NCI-H345 treated with DMSO at 0.1 percent for 48 hours (cell line): ENCODE measurements around the gene LGALS14.
"Not testable (repeated sequence)": the region's sequence is repeated elsewhere in the genome, so short reads cannot be mapped to it uniquely, and the experiment has no call there.

Experiments used
- DNase-seq: peaks from one replicate; lab custom pipeline; 2025; ENCODE audit not compliant: unreplicated experiment; lab: John Stamatoyannopoulos, UW

LGALS14 gene

DNA sequence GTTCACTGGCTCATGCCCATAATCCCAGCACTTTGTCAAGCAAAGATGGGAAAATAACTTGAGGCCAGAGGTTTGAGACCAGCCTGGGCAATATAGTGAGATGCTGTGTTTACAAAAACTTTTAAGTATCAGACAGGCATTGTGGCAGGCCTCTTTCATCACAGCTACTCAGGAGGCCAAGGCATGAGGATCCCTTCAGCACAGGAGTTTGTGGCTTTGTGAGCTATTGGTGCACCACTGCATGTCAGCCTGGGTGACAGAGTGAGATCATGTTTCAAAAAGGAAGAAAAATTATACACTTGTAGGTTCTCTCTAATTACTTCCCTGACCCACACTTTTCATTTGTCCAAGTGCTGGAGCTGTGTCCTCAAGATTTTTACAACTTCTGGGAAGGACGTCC, 11.5 kb upstream of the LGALS14 start:
- no peak for DNase-seq

DNA sequence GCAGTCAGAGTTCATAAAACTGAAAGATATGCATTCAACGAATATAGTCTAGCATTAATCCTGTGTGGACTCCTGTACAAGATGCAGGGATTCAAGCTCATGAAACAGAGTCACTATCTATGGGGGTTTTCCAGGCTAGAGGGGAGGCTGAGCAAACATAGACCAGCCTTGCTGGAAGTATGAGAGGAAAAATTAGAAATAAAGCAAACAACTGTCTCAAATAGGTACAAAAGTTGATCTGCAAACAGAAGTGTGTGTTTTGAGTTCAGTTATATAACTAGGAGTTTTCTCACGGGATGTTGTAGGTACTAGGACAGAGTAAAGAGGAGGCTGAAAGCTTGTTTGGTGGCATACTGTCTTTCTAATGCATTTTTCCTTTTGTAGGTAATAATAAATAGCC, 8.5 kb upstream of the LGALS14 start:
- DNase-seq = no peak

GRCh38 chr19:39696387-39696786, 7.9 kb upstream of the LGALS14 start:
- no peak for DNase-seq

DNA sequence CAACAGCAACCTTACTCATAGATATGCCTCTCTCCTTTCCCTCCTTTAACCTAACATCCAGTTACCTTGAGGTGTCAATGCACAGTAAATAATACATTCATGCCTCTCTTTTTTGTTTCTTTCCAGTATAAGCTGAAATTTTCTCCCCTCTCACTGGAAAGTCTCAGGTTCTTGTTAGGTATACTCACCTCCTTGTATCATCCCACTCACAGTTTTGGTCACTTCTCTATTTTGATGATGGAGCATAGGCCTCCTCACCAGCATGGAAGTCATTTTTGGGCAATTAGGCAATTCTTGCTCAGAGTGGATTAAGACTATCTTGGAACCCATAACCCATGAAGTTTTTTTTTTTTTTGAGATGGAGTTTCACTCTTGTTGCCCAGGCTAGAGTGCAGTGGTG, 5.7 kb upstream of the LGALS14 start:
- DNase-seq = no peak

GRCh38 chr19:39701291-39701690, 3.0 kb upstream of the LGALS14 start:
- DNase-seq = no peak

DNA sequence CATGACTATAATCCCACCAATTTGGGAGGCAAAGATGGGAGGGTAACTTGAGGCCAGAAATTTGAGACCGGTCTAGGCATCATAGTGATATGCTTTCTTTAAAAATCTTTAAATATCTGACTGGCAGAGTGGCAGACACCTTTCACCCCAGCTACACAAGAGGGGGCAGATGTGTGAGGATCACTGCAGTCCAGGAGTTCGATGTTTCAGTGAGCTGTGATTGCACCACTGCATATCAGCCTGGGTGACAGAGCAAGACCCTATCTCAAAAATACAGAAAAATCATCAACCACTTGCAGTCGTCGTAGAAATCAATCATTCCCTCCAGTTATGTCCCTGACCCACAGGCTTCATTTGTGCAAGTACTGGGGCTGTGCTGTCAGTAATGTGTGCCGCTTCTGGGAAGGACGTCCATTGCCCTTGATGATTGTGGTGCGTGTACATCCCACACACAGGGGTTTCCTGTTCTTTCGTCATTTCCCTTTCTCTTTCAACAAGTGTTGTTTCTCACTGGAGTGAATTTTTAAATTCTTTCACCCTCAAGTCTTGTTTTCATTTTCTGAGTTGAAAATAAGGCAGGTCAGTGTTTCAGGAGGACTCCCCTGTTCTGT, 1.4 kb downstream of the LGALS14 start:
- DNase-seq = no peak

DNA sequence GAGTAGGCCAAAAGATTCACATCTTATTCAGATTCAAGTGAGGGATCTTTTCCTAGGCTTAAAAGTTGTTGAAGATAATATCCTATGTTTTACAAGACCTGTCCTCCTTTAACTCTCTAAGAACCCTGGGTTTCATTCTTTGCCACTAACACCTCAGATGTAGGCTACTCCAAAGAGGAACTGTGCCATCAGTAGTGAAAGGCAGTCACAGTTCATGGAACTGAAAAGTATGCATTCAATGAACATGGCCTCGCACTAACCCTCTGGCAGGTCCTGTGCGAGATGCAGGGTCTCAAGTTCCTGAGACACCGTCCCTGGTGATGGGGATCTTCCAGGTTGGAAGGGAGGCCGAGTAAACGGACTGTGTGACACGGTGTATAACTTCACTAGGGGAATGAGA, 4.3 kb downstream of the LGALS14 start:
- no peak for DNase-seq

DNA sequence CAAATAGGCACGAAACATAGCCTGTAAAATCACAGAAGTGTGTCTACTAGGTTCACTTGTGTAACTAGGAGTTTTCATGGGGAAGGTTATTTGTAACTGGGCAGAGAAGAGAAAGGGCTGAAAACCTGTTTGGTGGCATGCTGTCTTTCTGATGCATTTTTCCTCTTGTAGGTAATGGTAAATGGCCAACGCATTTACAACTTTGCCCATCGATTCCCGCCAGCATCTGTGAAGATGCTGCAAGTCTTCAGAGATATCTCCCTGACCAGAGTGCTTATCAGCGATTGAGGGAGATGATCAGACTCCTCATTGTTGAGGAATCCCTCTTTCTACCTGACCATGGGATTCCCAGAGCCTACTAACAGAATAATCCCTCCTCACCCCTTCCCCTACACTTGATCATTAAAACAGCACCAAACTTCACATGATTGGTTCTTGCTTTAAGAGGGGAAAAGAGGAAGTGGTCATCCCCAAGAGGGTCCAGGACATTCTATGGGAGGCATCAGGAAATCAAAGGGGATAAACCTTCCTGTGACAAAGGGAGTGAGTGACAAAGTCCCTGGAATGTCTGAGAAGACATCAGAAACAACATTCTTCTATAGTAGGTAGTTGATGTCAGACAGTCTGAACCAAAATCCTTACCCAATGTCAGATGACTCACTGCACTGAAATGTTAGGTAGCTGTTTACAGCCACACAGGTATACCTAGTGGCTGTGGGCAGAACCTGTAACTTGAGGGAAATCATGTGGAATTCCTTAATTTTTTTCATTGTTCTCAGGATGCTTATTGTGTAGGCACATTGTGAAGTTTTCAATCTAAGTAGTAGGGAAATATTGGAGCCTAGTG, 5.0 kb downstream of the LGALS14 start:
- no peak for DNase-seq

DNA sequence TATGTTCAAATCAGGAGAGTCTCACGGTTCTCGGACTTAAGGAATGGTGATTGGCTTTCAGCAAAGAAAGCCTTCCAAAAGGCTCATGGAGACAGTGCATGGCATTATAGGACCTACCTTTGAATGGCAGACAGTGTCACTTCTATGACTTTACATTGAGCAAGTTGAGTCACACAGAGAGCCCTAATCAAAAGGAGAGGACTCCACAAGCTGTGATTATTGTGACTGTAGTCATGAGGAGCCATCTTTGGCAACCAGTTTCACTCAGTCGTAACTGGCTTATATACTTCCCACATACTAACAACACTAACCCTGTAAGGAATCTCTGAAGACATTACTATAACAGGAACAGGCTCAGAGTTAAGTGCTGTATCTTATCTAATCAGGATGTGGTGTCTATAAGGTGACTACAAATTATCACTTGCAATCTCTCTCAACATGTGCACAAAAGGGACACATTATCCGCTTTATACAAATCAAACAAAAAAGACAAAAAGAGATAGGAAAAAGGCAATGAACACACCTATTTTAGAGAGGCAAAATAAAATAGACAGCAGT, 6.1 kb downstream of the LGALS14 start:
- no peak for DNase-seq

- DNase-seq = not testable (repeated sequence)
These were observed 15.9 kb downstream of the LGALS14 start for GRCh38 chr19:39720144-39720543.

- DNase-seq = no peak
These were observed 21.7 kb downstream of the LGALS14 start for GRCh38 chr19:39725995-39726394.

GRCh38 chr19:39727070-39727800, 23.0 kb downstream of the LGALS14 start:
- no peak for DNase-seq

- DNase-seq = no peak
These were observed 23.8 kb downstream of the LGALS14 start for GRCh38 chr19:39728040-39728439.

- DNase-seq = no peak
These were observed 25.3 kb downstream of the LGALS14 start for GRCh38 chr19:39729594-39729993.

- DNase-seq = no peak
These were observed 27.4 kb downstream of the LGALS14 start for GRCh38 chr19:39731685-39732084.

- DNase-seq = no peak
These were observed 29.6 kb downstream of the LGALS14 start for GRCh38 chr19:39733841-39734240.

- no peak for DNase-seq
These were observed 31.4 kb downstream of the LGALS14 start for GRCh38 chr19:39735688-39736087.

GRCh38 chr19:39736088-39736487, 31.8 kb downstream of the LGALS14 start:
- no peak for DNase-seq

DNA sequence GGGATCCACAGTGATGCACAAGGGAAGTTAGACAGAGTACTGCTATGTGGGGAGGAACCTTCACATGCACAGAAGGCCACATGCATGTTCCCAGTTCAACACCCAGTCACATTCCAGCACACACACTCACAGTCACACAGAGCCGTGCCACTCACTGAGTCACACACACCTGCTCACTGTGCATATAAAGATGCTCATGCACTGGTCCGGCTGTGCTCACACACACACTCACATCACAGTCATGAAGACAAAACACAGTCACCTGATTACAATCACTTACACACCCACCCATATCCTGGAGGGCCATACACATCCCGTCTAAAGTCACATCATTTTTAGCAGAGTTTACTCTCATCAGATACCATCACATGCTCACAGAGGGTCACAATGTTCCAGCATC, 33.1 kb downstream of the LGALS14 start:
- no peak for DNase-seq

- DNase-seq = no peak
These were observed 33.6 kb downstream of the LGALS14 start, which contains the start of gene CLC for GRCh38 chr19:39737891-39738290. Gene CLC (minus strand): TSS chr19:39738029. CDS start chr19:39737952, 77 bp downstream.

- no peak for DNase-seq
These were observed 34.5 kb downstream of the LGALS14 start for GRCh38 chr19:39738814-39739213.

GRCh38 chr19:39740395-39740794, 36.1 kb downstream of the LGALS14 start:
- no peak for DNase-seq
